PC-3 (cell line): ENCODE measurements around the gene SLC39A6. TPM values are rescaled to one million over a fixed set of nuclear protein-coding genes. Genes with fewer than 3 reads are reported as not detected.
"Not testable (repeated sequence)": the region's sequence is repeated elsewhere in the genome, so short reads cannot be mapped to it uniquely, and the experiment has no call there.

ENCODE experiments used
- ATAC-seq: fragments of 200-7000 bp; cut with Tn5 transposase; 2 replicates; pipeline ENCODE4 v1.9.1; 2020; ENCODE audit warnings: mild to moderate bottlenecking, moderate library complexity
- BruUV-seq: library from RNA; stranded (reverse); fragments of 400-500 nt; replicated peaks from 2 replicates; lab custom pipeline; 2021; lab: Mats Ljungman, UMichigan
- CTCF ChIA-PET: fragments of 300-600 bp; sonication (Branson Sonifier 250); formaldehyde crosslinking; loops from one replicate; lab custom pipeline; 2022; ENCODE audit warnings: antibody characterized with exemption; lab: Charles Lee
- POLR2A ChIA-PET: fragments of 300-600 bp; sonication (Branson Sonifier 250); formaldehyde crosslinking; loops from one replicate; lab custom pipeline; 2022; ENCODE audit warnings: antibody characterized with exemption; ENCODE audit not compliant: unreplicated experiment; lab: Charles Lee
- DNase-seq: peaks from one replicate; pipeline ENCODE4 v3.0.0-alpha.2; 2015
- H2AFZ ChIP-seq: fragments of 300-600 bp; sonication (generic); 2 replicates; pipeline ENCODE4 v1.6.0; 2016; ENCODE audit warnings: antibody characterized with exemption, low read length
- H3F3A ChIP-seq: fragments of 300-600 bp; sonication (generic); one replicate; pipeline ENCODE4 v1.6.0; 2017; ENCODE audit warnings: antibody characterized with exemption, low read length, control low read depth, mild to moderate bottlenecking; ENCODE audit not compliant: unreplicated experiment
- H3K27ac ChIP-seq: fragments of 300-600 bp; sonication (generic); 2 replicates; pipeline ENCODE4 v1.5.1; 2016; ENCODE audit warnings: mild to moderate bottlenecking, low read length
- H3K27me3 ChIP-seq: fragments of 300-600 bp; sonication (generic); 2 replicates; pipeline ENCODE4 v1.6.1; 2016; ENCODE audit warnings: low read length, mixed read lengths
- H3K36me3 ChIP-seq: fragments of 300-600 bp; sonication (generic); 2 replicates; pipeline ENCODE4 v1.6.1; 2016; ENCODE audit warnings: low read depth, mixed run types, low read length, mixed read lengths
- H3K4me1 ChIP-seq: fragments of 300-600 bp; sonication (generic); 2 replicates; pipeline ENCODE4 v1.5.1; 2016; ENCODE audit warnings: low read length; ENCODE audit not compliant: insufficient read depth
- H3K4me2 ChIP-seq: fragments of 300-600 bp; sonication (generic); 2 replicates; pipeline ENCODE4 v1.6.0; 2016; ENCODE audit warnings: low read length
- H3K4me3 ChIP-seq: fragments of 300-600 bp; sonication (generic); 2 replicates; pipeline ENCODE4 v1.5.1; 2016; ENCODE audit warnings: mild to moderate bottlenecking, low read length, mixed read lengths
- H3K79me2 ChIP-seq: fragments of 300-600 bp; sonication (generic); 2 replicates; pipeline ENCODE4 v1.6.1; 2017; ENCODE audit warnings: low read length, mixed read lengths
- H3K9ac ChIP-seq: fragments of 300-600 bp; sonication (generic); 2 replicates; pipeline ENCODE4 v1.6.0; 2016; ENCODE audit warnings: mild to moderate bottlenecking, low read length
- H3K9me2 ChIP-seq: fragments of 300-600 bp; sonication (generic); replicated peaks from 2 replicates; pipeline ENCODE4 v1.6.1; 2016; ENCODE audit warnings: mixed run types, low read length, mixed read lengths
- H3K9me3 ChIP-seq: fragments of 300-600 bp; sonication (generic); 2 replicates; pipeline ENCODE4 v1.6.1; 2016; ENCODE audit warnings: low read length, mixed read lengths
- H4K20me1 ChIP-seq: fragments of 300-600 bp; sonication (generic); 2 replicates; pipeline ENCODE4 v1.6.1; 2016; ENCODE audit warnings: low read length, mixed read lengths
- CTCF ChIP-seq: fragments of 300-600 bp; sonication (generic); conservative IDR thresholded peaks from 2 replicates; pipeline ENCODE4 v1.5.1; 2017; ENCODE audit warnings: antibody characterized with exemption, low read depth, mild to moderate bottlenecking, low read length
- EZH2 ChIP-seq: fragments of 300-600 bp; sonication (generic); IDR thresholded peaks from one replicate; pipeline ENCODE4 v1.6.1; 2017; ENCODE audit warnings: antibody characterized with exemption, mild to moderate bottlenecking, low read length; ENCODE audit not compliant: unreplicated experiment
- EZH2phosphoT487 ChIP-seq: fragments of 300-600 bp; sonication (generic); IDR thresholded peaks from 2 replicates; pipeline ENCODE4 v1.6.1; 2018; ENCODE audit warnings: mild to moderate bottlenecking, antibody characterized with exemption, low read length, borderline replicate concordance
- intact Hi-C: fragments of 100-400 bp; cut with micrococcal nuclease; formaldehyde crosslinking; loops from 2 replicates; pipeline ENCODE4 v1.9.0; 2023
- total RNA-seq: library from RNA; depleted of rRNA; stranded (reverse); fragments of >200 nt; gene quantifications from 2 replicates; pipeline ENCODE4 v1.2.3, GENCODE V29; 2014

The SLC39A6 gene
- total RNA-seq, 1 experiment from 2014 or later: 25.5 TPM

- Histone ChIP-seq H3K4me1 (no peaks in the 10 kb centered on the region; the same call in 1 of the 2 replicates), H3K9me3 (no peaks in the 10 kb centered on the region), H3K4me2 (peak overlapping the region; percentile 89), H3K27ac (peak overlapping the region; percentile 81; the same call in 1 of the 2 replicates), H3K79me2 (peaks cover 61% of the 10 kb centered on the region), H3F3A (no peaks in the 10 kb centered on the region), H3K4me3 (peak overlapping the region; percentile 90), H3K9ac (peak overlapping the region; percentile 97), H3K9me2 (no peaks in the 10 kb centered on the region), H3K36me3 (no peaks in the 10 kb centered on the region), H3K27me3 (no peaks in the 10 kb centered on the region), H2AFZ (no peak overlapping the region), H4K20me1 (peaks cover 18% of the 10 kb centered on the region)
- intact Hi-C loops: loop anchor here (2.0 kb wide), 1 partner anchor 49 kb away; no protein-coding TSS in a partner anchor
- TF ChIP-seq CTCF: no peak
- no peak for TF ChIP-seq EZH2phosphoT487
- no peak for TF ChIP-seq EZH2
- BruUV-seq: no TSS peak
- CTCF ChIA-PET: no interaction called here
- DNase-seq: peak; percentile 6
- POLR2A ChIA-PET: interaction anchor here (0.5 to 0.6 kb wide), 2 partner anchors 26 to 57 kb away, joined by 4 to 7 read pairs; no protein-coding TSS in a partner anchor
- no peak for ATAC-seq
Observed at GRCh38 chr18:36066001-36066400, 63.1 kb downstream of the SLC39A6 start.

GRCh38 chr18:36064809-36065079 lies 64.4 kb downstream of the SLC39A6 start:
- H3F3A ChIP-seq, H3K9ac ChIP-seq, H3K27ac ChIP-seq, intact Hi-C loops, H2AFZ ChIP-seq, POLR2A ChIA-PET, BruUV-seq, ATAC-seq, H3K36me3 ChIP-seq, H3K27me3 ChIP-seq, H3K4me1 ChIP-seq, H3K4me2 ChIP-seq, H3K4me3 ChIP-seq, H3K9me2 ChIP-seq, DNase-seq, H3K9me3 ChIP-seq, CTCF ChIA-PET: not testable (repeated sequence)
- Histone ChIP-seq H4K20me1 (peaks cover 18% of the 10 kb centered on the region), H3K79me2 (peaks cover 74% of the 10 kb centered on the region)

- Histone ChIP-seq H3K4me1 (no peaks in the 10 kb centered on the region; the same call in 1 of the 2 replicates), H3K9me2 (no peaks in the 10 kb centered on the region), H3F3A (no peaks in the 10 kb centered on the region), H4K20me1 (peaks cover 18% of the 10 kb centered on the region), H2AFZ (no peak overlapping the region), H3K27ac (no peak overlapping the region), H3K9ac (no peak overlapping the region), H3K27me3 (no peaks in the 10 kb centered on the region), H3K9me3 (no peaks in the 10 kb centered on the region), H3K36me3 (no peaks in the 10 kb centered on the region), H3K4me2 (no peak overlapping the region), H3K79me2 (peaks cover 78% of the 10 kb centered on the region), H3K4me3 (no peak overlapping the region)
- ATAC-seq (no peak), DNase-seq (no peak)
- intact Hi-C loops: no loop called here
- POLR2A ChIA-PET: no interaction called here
- no TSS peak for BruUV-seq
- CTCF ChIA-PET: no interaction called here
- TF ChIP-seq EZH2 (no peak), EZH2phosphoT487 (no peak), CTCF (no peak)
Observed at GRCh38 chr18:36064027-36064808, 64.9 kb downstream of the SLC39A6 start.
